A673 (cell line): ENCODE measurements around the gene IRX3. TPM values are rescaled to one million over a fixed set of nuclear protein-coding genes. Genes with fewer than 3 reads are reported as not detected.

Source experiments
- BruUV-seq: library from RNA; stranded (reverse); fragments of 400-500 nt; replicated peaks from 2 replicates; lab custom pipeline; 2021; lab: Mats Ljungman, UMichigan
- CTCF ChIA-PET: fragments of 300-600 bp; sonication (Branson Sonifier 250); formaldehyde crosslinking; loops from one replicate; lab custom pipeline; 2022; ENCODE audit warnings: antibody characterized with exemption; lab: Charles Lee
- POLR2A ChIA-PET: fragments of 300-600 bp; sonication (Branson Sonifier 250); formaldehyde crosslinking; loops from one replicate; lab custom pipeline; 2022; ENCODE audit warnings: antibody characterized with exemption; ENCODE audit not compliant: low non-redundant PET; lab: Charles Lee
- DNase-seq: peaks from one replicate; pipeline ENCODE4 v3.0.0-alpha.2; 2015; ENCODE audit warnings: low spot score
- H3K27ac ChIP-seq: fragments of 200-600 bp; sonication (generic); 2 replicates; pipeline ENCODE4 v1.5.1; 2016; ENCODE audit warnings: mixed run types, low read depth, mild to moderate bottlenecking, mixed read lengths, antibody characterized with exemption, low read length; ENCODE audit not compliant: poor library complexity, severe bottlenecking
- H3K27me3 ChIP-seq: fragments of 200-600 bp; sonication (generic); replicated peaks from 2 replicates; pipeline ENCODE4 v1.6.1; 2017; ENCODE audit warnings: mixed run types, low read depth, mild to moderate bottlenecking, mixed read lengths, antibody characterized with exemption, low read length; ENCODE audit not compliant: insufficient read depth, poor library complexity
- H3K36me3 ChIP-seq: fragments of 200-600 bp; sonication (generic); 2 replicates; pipeline ENCODE4 v1.6.1; 2016; ENCODE audit warnings: mixed run types, mild to moderate bottlenecking, mixed read lengths, antibody characterized with exemption, low read length; ENCODE audit not compliant: insufficient read depth, poor library complexity, severe bottlenecking
- H3K4me1 ChIP-seq: fragments of 200-600 bp; sonication (generic); 2 replicates; pipeline ENCODE4 v1.6.1; 2017; ENCODE audit warnings: mixed run types, mild to moderate bottlenecking, mixed read lengths, antibody characterized with exemption, low read length; ENCODE audit not compliant: insufficient read depth, poor library complexity, severe bottlenecking
- H3K4me3 ChIP-seq: fragments of 200-600 bp; sonication (generic); 2 replicates; pipeline ENCODE4 v1.5.1; 2016; ENCODE audit warnings: low read depth, mixed run types, mild to moderate bottlenecking, mixed read lengths, low read length; ENCODE audit not compliant: poor library complexity, severe bottlenecking
- H3K9me3 ChIP-seq: fragments of 200-600 bp; sonication (generic); 2 replicates; pipeline ENCODE4 v1.6.1; 2016; ENCODE audit warnings: mixed run types, low read depth, mild to moderate bottlenecking, mixed read lengths, antibody characterized with exemption, low read length; ENCODE audit not compliant: poor library complexity, severe bottlenecking
- EZH2 ChIP-seq: fragments of 200-600 bp; sonication (generic); IDR thresholded peaks from 2 replicates; pipeline ENCODE4 v1.6.1; 2017; ENCODE audit warnings: borderline replicate concordance, low read depth, mild to moderate bottlenecking, mixed read lengths, antibody characterized with exemption, low read length; ENCODE audit not compliant: poor library complexity, severe bottlenecking
- intact Hi-C: fragments of 100-400 bp; cut with micrococcal nuclease; formaldehyde crosslinking; loops from one replicate; pipeline ENCODE4 v1.10.0; 2022; ENCODE audit not compliant: unreplicated experiment
- total RNA-seq: library from RNA; stranded (reverse); gene quantifications from 2 replicates; pipeline ENCODE4 v1.2.3, GENCODE V29; 2021
- TF ChIP-seq, protein P1 (sequence below): fragments of 300-800, 200-600 bp; sonication (generic); conservative IDR thresholded peaks from 2 replicates; pipeline ENCODE4 v1.5.1; 2017; ENCODE audit warnings: low read depth, mild to moderate bottlenecking, antibody characterized with exemption, low read length, moderate library complexity, mixed read lengths

The IRX3 gene
- total RNA-seq, 1 experiment from 2014 or later: 22.9 TPM

DNA sequence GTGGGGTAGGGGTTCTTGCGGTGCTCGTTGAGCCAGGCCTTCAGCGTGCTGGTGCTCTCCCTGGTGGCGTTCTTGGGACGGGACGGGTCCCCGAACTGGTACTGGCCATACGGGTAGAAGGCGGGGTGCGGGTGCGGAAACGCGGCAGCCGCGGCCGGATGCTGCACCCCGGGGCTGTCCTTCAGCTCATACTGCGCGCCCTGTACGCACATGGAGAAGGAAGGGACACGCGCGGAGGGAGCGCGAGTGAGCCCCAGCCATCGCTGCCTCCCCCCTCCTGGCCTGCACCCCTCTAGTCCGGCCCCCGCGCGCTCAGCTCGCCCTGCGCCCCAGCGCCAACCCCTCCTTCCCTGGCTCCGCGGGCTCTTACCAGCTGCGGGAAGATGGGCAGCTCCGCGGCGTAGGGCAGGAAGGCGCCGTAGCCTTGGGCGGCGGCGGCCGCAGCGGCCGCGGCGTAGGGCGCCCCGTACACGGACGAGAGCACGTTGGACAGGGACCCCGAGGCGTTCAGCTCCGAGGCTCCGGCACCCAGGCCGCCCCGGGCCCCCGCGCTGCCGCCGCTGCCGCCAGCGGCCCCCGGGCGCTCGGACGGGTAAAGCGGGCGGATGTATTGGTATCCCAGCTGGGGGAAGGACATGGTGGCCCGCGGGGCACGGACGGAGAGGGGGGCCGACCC, 1.0 kb downstream of the IRX3 start:
- BruUV-seq: no TSS peak
- peaks cover 8% of the 10 kb centered on the region for H3K36me3 ChIP-seq
- POLR2A ChIA-PET: no interaction called here
- H3K4me1 ChIP-seq: no peaks in the 10 kb centered on the region
- H3K27me3 ChIP-seq: no peaks in the 10 kb centered on the region
- peak overlapping the region; percentile 94 for H3K27ac ChIP-seq
- peak; percentile 58 for DNase-seq
- CTCF ChIA-PET: no interaction called here
- H3K9me3 ChIP-seq: no peaks in the 10 kb centered on the region
- H3K4me3 ChIP-seq: peak overlapping the region; percentile 74
- intact Hi-C loops: loop anchor here (2.0 to 10.0 kb wide), 4 partner anchors 189 to 643 kb away; no protein-coding TSS in a partner anchor
- TF ChIP-seq EZH2: no peak
- TF ChIP-seq, protein P1, sequence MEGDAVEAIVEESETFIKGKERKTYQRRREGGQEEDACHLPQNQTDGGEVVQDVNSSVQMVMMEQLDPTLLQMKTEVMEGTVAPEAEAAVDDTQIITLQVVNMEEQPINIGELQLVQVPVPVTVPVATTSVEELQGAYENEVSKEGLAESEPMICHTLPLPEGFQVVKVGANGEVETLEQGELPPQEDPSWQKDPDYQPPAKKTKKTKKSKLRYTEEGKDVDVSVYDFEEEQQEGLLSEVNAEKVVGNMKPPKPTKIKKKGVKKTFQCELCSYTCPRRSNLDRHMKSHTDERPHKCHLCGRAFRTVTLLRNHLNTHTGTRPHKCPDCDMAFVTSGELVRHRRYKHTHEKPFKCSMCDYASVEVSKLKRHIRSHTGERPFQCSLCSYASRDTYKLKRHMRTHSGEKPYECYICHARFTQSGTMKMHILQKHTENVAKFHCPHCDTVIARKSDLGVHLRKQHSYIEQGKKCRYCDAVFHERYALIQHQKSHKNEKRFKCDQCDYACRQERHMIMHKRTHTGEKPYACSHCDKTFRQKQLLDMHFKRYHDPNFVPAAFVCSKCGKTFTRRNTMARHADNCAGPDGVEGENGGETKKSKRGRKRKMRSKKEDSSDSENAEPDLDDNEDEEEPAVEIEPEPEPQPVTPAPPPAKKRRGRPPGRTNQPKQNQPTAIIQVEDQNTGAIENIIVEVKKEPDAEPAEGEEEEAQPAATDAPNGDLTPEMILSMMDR: peak; percentile 25; the same call in 1 of the 2 replicates

DNA sequence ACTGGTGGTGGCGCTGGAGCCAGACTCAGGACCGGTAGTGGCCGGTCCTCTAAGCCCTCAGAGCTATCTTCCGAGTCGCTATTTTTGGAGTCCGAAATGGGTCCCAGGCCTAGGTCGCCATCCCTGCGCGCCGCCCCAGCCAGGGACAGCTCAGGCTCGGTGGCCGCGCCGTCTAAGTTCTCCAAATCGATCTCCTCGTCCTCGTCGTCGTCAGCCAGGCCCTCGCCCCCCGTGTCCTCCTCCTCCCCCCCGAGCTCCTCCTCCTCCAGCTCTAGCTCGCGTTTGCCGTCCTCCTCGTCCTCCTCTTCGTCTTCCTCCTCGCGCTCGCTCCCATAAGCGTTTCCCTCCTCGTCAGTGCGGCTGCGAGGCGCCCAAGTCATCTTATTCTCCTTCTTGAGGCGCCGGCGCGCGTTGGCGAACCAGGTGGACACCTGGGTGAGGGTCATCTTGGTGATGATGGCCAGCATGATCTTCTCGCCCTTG, 1.6 kb downstream of the IRX3 start:
- Histone ChIP-seq H3K27me3 (no peaks in the 10 kb centered on the region), H3K4me1 (no peaks in the 10 kb centered on the region), H3K27ac (peak overlapping the region; percentile 94), H3K9me3 (no peaks in the 10 kb centered on the region), H3K4me3 (peak overlapping the region; percentile 74), H3K36me3 (peaks cover 8% of the 10 kb centered on the region)
- TF ChIP-seq EZH2: no peak
- CTCF ChIA-PET: no interaction called here
- no TSS peak for BruUV-seq
- peak; percentile 43 for DNase-seq
- POLR2A ChIA-PET: no interaction called here
- intact Hi-C loops: loop anchor here (5.0 to 10.0 kb wide), 3 partner anchors 190 to 393 kb away; no protein-coding TSS in a partner anchor

DNA sequence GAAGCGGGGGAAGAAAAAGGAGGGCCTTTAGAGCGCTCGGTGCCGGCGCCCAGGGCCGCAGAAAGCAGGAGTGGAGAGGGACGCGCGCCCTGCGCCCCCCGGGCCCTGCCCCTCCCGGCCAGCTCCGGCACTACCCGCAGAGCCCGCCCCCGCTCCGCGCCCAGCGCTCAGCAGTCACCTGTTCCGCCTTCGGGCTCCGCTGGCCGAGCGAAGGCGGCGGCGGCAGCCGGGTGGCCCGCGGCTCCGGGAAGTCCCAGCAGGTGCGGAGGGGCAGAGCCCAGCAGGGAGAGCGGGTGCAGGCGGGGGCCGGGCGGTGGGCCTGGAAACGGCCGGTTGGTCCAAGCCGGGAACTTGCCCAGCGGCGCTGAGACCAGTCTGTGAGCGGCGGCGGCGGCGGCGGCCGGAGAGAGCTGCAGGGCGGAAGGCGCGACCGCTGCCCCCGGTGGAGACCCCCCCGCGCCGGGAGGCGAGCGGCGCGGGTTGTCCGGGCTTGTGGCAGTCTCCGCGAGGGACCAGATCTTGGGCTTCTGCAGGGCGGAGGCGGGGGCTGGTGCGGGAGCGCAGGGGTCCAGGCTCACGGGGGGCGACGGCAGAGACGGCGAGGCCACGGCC, 2.2 kb downstream of the IRX3 start:
- Histone ChIP-seq H3K36me3 (peaks cover 8% of the 10 kb centered on the region), H3K4me3 (peak overlapping the region; percentile 74), H3K27ac (peak overlapping the region; percentile 56), H3K4me1 (no peaks in the 10 kb centered on the region), H3K9me3 (no peaks in the 10 kb centered on the region), H3K27me3 (no peaks in the 10 kb centered on the region)
- intact Hi-C loops: loop anchor here (10.0 kb wide), 2 partner anchors 190 to 340 kb away; no protein-coding TSS in a partner anchor
- TF ChIP-seq EZH2: no peak
- TF ChIP-seq, protein P1: no peak
- BruUV-seq: no TSS peak
- DNase-seq: no peak
- ChIA-PET CTCF (no interaction called here), POLR2A (no interaction called here)
